Lung (tissue), 12 donors: ENCODE results near the gene EIF3K. TPM values are rescaled to one million over a fixed set of nuclear protein-coding genes. Genes with fewer than 3 reads are reported as not detected.

Experiments used
- ATAC-seq: fragments of 200-7000 bp; cut with Tn5 transposase; one replicate; pipeline ENCODE4 v1.9.1; 2020; ENCODE audit warnings: moderate number of reproducible peaks; ENCODE audit not compliant: insufficient read depth, low FRiP score
- DNase-seq, 3 donors: peaks; one replicate each; pipeline ENCODE4 v3.0.0-alpha.2; 2013 to 2017
- H3K27ac ChIP-seq, 2 donors: one replicate each; pipeline ENCODE4 v1.5.1; 2013; ENCODE audit warnings: mild to moderate bottlenecking in 2 of 2, moderate library complexity in 2 of 2, control low read depth in 1 of 2, inconsistent platforms in 1 of 2, low read depth in 1 of 2, low read length in 1 of 2
- H3K27me3 ChIP-seq, 3 donors: one replicate each; pipeline ENCODE4 v1.5.1; 2013; ENCODE audit warnings: low read length in 2 of 3; ENCODE audit not compliant: control insufficient read depth in 3 of 3, insufficient read depth in 3 of 3
- H3K36me3 ChIP-seq, 4 donors: one replicate each; pipeline ENCODE4 v1.5.1; 2013; ENCODE audit warnings: low read length in 4 of 4, mild to moderate bottlenecking in 1 of 4, moderate library complexity in 1 of 4; ENCODE audit not compliant: control insufficient read depth in 4 of 4, insufficient read depth in 4 of 4
- H3K4me1 ChIP-seq, 5 donors: one replicate each; pipeline ENCODE4 v1.5.1; 2013; ENCODE audit warnings: low read length in 5 of 5, mild to moderate bottlenecking in 2 of 5, moderate library complexity in 1 of 5; ENCODE audit not compliant: control insufficient read depth in 5 of 5, insufficient read depth in 5 of 5
- H3K4me3 ChIP-seq: one replicate; pipeline ENCODE4 v1.5.1; 2013; ENCODE audit warnings: mild to moderate bottlenecking, control low read depth, moderate library complexity
- H3K9ac ChIP-seq, 2 donors: one replicate each; pipeline ENCODE4 v1.5.1; 2013; ENCODE audit warnings: low read length in 2 of 2, control low read depth in 1 of 2; ENCODE audit not compliant: insufficient read depth in 1 of 2
- H3K9me3 ChIP-seq, 4 donors: one replicate each; pipeline ENCODE4 v1.5.1; 2013; ENCODE audit warnings: low read length in 3 of 4, mild to moderate bottlenecking in 1 of 4, moderate library complexity in 1 of 4; ENCODE audit not compliant: control insufficient read depth in 4 of 4, insufficient read depth in 3 of 4
- CTCF ChIP-seq: IDR thresholded peaks from 2 replicates; pipeline ENCODE4 v1.5.1; 2012; ENCODE audit warnings: mild to moderate bottlenecking; ENCODE audit errors: control extremely low read depth, extremely low read depth
- WGBS, 2 donors: extraction: QIAGEN DNeasy Blood & Tissue Kit; methylation state at CpG; one replicate each; pipeline ENCODE4 v1.1.7; 2013; 5-methylcytosine and 5-hydroxymethylcytosine counted together
- polyA plus RNA-seq, 2 donors: library from polyadenylated mRNA; stranded (reverse); fragments of 200-250 nt; gene quantifications; one replicate each; pipeline ENCODE4 v1.2.1, GENCODE V29; 2013
- total RNA-seq, 2 donors: library from RNA; depleted of rRNA in 1 of 2; stranded (reverse); fragments of >200 nt in 1 of 2; gene quantifications; one replicate each; pipeline ENCODE4 v1.2.1, GENCODE V29; 2014 to 2021
- donor health status: control.
- donor health status: control.
- donor health status: Bipolar disorder and iron deficiency.
- donor health status: healthy.
- donor health status: DM: yes; HTN: yes; CAD: no.

Gene EIF3K
- total and polyA plus RNA-seq, 4 donors, result 142 to 344 (median 255) TPM

GRCh38 chr19:38674388-38675171 is 55.6 kb downstream of the EIF3K start:
- Histone ChIP-seq H3K27ac (peak overlapping the region; percentile 63 to 94), H3K9me3 (no peaks in the 10 kb centered on the region), H3K4me1 (peaks cover 12 to 55% (median 30%) of the 10 kb centered on the region in 5 donors), H3K36me3 (peaks cover 0 to 18% (median 3%) of the 10 kb centered on the region in 4 donors), H3K9ac (peak overlapping the region in 1 of 2 donors; percentile 34), H3K27me3 (no peaks in the 10 kb centered on the region), H3K4me3 (no peak overlapping the region)
- WGBS, 2 donors, result 61 to 65% methylated on average over 16 of the region's 16 CpGs
- TF ChIP-seq CTCF, result no peak
- peak in 1 of 3 donors; percentile 42 for DNase-seq
- no peak for ATAC-seq

- Histone ChIP-seq H3K4me3 (no peak overlapping the region), H3K27me3 (no peaks in the 10 kb centered on the region), H3K36me3 (peaks cover 0 to 15% (median 3%) of the 10 kb centered on the region in 4 donors), H3K9ac (no peak overlapping the region), H3K27ac (peak overlapping the region; percentile 63 to 93), H3K4me1 (peaks cover 12 to 51% (median 26%) of the 10 kb centered on the region in 5 donors), H3K9me3 (no peaks in the 10 kb centered on the region)
- ATAC-seq (no peak), DNase-seq (no peak)
- WGBS, 2 donors, result 75 to 76% methylated on average over 5 of the region's 5 CpGs
- no peak for TF ChIP-seq CTCF
Observed at GRCh38 chr19:38675611-38676010, 56.6 kb downstream of the EIF3K start.

- Histone ChIP-seq H3K27me3 (no peaks in the 10 kb centered on the region), H3K27ac (peak overlapping the region; percentile 63 to 93), H3K4me3 (no peak overlapping the region), H3K9me3 (no peaks in the 10 kb centered on the region), H3K4me1 (peaks cover 12 to 50% (median 26%) of the 10 kb centered on the region in 5 donors), H3K9ac (peak overlapping the region in 1 of 2 donors; percentile 47), H3K36me3 (peaks cover 0 to 16% (median 3%) of the 10 kb centered on the region in 4 donors)
- ATAC-seq (no peak), DNase-seq (peak in 2 of 3 donors; percentile 63 to 74)
- WGBS, 2 donors, result 33 to 44% methylated on average over 13 of the region's 13 CpGs
- TF ChIP-seq CTCF, result no peak
Observed at GRCh38 chr19:38676023-38676877, 57.3 kb downstream of the EIF3K start.
